AG09319 (cell line): ENCODE results near the gene MR1.
A peak's percentile ranks its signal among the peaks of the same experiment; 100 is the strongest.

Source experiments
- DNase-seq: peaks from one replicate; pipeline ENCODE4 v3.0.0-alpha.2; 2010; ENCODE audit warnings: low read depth; ENCODE audit errors: extremely low read depth
- TF ChIP-seq, protein P1 (sequence below): IDR thresholded peaks from 2 replicates; pipeline ENCODE4 v1.5.1; 2011; ENCODE audit warnings: low read depth, mild to moderate bottlenecking, inconsistent platforms, low read length, moderate library complexity

The MR1 gene

GRCh38 chr1:181105134-181106021, 71.6 kb downstream of the MR1 start:
- TF ChIP-seq, protein P1, sequence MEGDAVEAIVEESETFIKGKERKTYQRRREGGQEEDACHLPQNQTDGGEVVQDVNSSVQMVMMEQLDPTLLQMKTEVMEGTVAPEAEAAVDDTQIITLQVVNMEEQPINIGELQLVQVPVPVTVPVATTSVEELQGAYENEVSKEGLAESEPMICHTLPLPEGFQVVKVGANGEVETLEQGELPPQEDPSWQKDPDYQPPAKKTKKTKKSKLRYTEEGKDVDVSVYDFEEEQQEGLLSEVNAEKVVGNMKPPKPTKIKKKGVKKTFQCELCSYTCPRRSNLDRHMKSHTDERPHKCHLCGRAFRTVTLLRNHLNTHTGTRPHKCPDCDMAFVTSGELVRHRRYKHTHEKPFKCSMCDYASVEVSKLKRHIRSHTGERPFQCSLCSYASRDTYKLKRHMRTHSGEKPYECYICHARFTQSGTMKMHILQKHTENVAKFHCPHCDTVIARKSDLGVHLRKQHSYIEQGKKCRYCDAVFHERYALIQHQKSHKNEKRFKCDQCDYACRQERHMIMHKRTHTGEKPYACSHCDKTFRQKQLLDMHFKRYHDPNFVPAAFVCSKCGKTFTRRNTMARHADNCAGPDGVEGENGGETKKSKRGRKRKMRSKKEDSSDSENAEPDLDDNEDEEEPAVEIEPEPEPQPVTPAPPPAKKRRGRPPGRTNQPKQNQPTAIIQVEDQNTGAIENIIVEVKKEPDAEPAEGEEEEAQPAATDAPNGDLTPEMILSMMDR = no peak
- peak; percentile 76 for DNase-seq

DNA sequence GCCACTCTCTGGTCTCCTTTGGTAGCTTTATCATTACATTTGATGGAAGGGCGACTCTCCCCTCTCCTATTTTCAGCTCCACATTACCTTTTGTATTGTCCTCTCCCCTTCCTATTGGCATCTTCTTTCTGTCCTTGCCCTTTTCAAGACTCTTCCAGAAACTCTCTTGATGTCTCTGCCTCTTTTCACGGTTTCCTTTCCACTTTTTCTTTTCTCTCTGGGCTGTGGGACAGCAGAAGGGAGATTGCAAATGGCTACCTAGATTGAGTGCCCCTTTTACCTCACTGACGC, 72.2 kb downstream of the MR1 start:
- no peak for DNase-seq
- TF ChIP-seq, protein P1 = no peak

- DNase-seq = no peak
- TF ChIP-seq, protein P1 = no peak
These were observed 72.7 kb downstream of the MR1 start for GRCh38 chr1:181106479-181106878.

DNA sequence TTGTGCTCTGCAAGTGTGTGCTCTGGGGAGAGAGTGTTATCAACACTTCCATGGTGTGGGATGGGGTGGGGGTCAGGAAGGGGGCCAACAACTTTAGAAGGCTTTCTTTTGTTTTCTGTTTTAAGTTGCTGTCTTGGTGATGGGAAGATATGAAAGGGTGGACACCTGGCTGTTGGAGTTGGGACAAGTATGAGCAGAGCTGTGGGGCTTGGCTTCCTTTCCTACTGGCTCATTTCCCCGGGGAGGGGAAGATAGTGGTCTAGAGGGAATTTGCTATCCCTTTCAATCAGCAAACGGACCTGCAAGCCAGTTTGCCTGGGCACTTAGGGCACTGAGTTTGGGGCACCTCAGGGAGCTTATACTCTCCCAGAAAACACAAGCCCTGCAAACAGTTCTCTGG, 73.9 kb downstream of the MR1 start:
- TF ChIP-seq, protein P1 = no peak
- DNase-seq = no peak

GRCh38 chr1:181108304-181108867, 74.6 kb downstream of the MR1 start:
- no peak for DNase-seq
- TF ChIP-seq, protein P1 = no peak

GRCh38 chr1:181110013-181110412, 76.2 kb downstream of the MR1 start:
- DNase-seq = no peak
- TF ChIP-seq, protein P1 = no peak
